ENCODE measurements around the gene SLC1A5. TPM values are rescaled to one million over a fixed set of nuclear protein-coding genes. Genes with fewer than 3 reads are reported as not detected.

Gene SLC1A5
- total and polyA plus RNA-seq, 3 donors from 2014 or later: 58.1 to 91.0 (median 69.9) TPM

DNA sequence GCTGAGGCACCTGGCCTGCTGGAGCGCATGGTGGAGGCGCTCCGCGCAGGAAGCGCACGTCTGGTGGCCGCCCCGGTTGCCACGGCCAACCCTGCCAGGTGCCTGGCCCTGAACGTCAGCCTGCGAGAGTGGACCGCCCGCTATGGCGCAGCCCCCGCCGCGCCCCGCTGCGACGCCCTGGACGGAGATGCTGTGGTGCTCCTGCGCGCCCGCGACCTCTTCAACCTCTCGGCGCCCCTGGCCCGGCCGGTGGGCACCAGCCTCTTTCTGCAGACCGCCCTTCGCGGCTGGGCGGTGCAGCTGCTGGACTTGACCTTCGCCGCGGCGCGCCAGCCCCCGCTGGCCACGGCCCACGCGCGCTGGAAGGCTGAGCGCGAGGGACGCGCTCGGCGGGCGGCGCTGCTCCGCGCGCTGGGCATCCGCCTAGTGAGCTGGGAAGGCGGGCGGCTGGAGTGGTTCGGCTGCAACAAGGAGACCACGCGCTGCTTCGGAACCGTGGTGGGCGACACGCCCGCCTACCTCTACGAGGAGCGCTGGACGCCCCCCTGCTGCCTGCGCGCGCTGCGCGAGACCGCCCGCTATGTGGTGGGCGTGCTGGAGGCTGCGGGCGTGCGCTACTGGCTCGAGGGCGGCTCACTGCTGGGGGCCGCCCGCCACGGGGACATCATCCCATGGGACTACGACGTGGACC is 32.4 kb downstream of the SLC1A5 start:
- no peak for TF ChIP-seq POLR2A (IDR thresholded peaks at IDR 0.05)
- TF ChIP-seq, protein P1, sequence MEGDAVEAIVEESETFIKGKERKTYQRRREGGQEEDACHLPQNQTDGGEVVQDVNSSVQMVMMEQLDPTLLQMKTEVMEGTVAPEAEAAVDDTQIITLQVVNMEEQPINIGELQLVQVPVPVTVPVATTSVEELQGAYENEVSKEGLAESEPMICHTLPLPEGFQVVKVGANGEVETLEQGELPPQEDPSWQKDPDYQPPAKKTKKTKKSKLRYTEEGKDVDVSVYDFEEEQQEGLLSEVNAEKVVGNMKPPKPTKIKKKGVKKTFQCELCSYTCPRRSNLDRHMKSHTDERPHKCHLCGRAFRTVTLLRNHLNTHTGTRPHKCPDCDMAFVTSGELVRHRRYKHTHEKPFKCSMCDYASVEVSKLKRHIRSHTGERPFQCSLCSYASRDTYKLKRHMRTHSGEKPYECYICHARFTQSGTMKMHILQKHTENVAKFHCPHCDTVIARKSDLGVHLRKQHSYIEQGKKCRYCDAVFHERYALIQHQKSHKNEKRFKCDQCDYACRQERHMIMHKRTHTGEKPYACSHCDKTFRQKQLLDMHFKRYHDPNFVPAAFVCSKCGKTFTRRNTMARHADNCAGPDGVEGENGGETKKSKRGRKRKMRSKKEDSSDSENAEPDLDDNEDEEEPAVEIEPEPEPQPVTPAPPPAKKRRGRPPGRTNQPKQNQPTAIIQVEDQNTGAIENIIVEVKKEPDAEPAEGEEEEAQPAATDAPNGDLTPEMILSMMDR (IDR thresholded peaks at IDR 0.05): no peak
- Histone ChIP-seq H3K9me3 (no peaks in the 10 kb centered on the region), H3K36me3 (ENCODE audit: low read depth, missing control alignments) (no peaks in the 10 kb centered on the region), H3K27me3 (no peaks in the 10 kb centered on the region), H3K4me1 (peaks cover 3% of the 10 kb centered on the region), H3K27ac (no peak overlapping the region), H3K4me3 (peak overlapping the region; percentile 12 to 30)
- WGBS, 2 donors: 73 to 77% methylated on average over 48 to 60 of the region's 86 CpGs
- intact Hi-C loops (cut with DNase I; ENCODE audit: low total_unique reads): loop anchor here (5.0 to 10.0 kb wide), 2 partner anchors 86 to 239 kb away; no protein-coding TSS in a partner anchor
- DNase-seq: no peak

DNA sequence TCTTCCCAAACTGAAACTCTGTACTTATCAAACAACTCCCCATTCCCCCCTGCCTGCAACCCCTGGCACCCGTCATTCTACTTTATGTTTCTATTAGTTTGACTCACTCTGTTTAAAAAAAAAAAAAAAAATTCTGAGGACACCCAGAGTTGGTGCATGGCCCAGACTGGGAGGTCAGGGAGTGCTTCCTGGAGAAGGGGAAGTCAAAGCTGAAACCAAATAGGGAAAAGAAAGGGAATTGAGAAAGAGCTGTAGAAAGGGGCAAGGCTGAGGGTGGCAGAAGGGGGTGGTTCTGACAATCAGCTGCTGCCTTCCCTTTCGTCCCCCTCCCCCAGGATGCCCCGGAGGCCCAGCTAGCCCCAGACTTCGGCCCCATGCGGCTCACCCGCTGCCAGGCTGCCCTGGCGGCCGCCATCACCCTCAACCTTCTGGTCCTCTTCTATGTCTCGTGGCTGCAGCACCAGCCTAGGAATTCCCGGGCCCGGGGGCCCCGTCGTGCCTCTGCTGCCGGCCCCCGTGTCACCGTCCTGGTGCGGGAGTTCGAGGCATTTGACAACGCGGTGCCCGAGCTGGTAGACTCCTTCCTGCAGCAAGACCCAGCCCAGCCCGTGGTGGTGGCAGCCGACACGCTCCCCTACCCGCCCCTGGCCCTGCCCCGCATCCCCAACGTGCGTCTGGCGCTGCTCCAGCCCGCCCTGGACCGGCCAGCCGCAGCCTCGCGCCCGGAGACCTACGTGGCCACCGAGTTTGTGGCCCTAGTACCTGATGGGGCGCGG is 33.1 kb downstream of the SLC1A5 start:
- peaks cover 3% of the 10 kb centered on the region for H3K4me1 ChIP-seq
- no peaks in the 10 kb centered on the region for H3K9me3 ChIP-seq
- H3K36me3 ChIP-seq (ENCODE audit: low read depth, missing control alignments): no peaks in the 10 kb centered on the region
- 54 to 76% methylated on average over 33 to 36 of the region's 39 CpGs for WGBS, 2 donors
- H3K27ac ChIP-seq: no peak overlapping the region
- peak overlapping the region; percentile 12 to 30 for H3K4me3 ChIP-seq
- H3K27me3 ChIP-seq: no peaks in the 10 kb centered on the region
- DNase-seq: no peak
- intact Hi-C loops (cut with DNase I; ENCODE audit: low total_unique reads): loop anchor here (5.0 to 10.0 kb wide), 2 partner anchors 87 to 240 kb away; no protein-coding TSS in a partner anchor
- TF ChIP-seq, protein P1 (IDR thresholded peaks at IDR 0.05): no peak
- TF ChIP-seq POLR2A (IDR thresholded peaks at IDR 0.05): no peak

DNA sequence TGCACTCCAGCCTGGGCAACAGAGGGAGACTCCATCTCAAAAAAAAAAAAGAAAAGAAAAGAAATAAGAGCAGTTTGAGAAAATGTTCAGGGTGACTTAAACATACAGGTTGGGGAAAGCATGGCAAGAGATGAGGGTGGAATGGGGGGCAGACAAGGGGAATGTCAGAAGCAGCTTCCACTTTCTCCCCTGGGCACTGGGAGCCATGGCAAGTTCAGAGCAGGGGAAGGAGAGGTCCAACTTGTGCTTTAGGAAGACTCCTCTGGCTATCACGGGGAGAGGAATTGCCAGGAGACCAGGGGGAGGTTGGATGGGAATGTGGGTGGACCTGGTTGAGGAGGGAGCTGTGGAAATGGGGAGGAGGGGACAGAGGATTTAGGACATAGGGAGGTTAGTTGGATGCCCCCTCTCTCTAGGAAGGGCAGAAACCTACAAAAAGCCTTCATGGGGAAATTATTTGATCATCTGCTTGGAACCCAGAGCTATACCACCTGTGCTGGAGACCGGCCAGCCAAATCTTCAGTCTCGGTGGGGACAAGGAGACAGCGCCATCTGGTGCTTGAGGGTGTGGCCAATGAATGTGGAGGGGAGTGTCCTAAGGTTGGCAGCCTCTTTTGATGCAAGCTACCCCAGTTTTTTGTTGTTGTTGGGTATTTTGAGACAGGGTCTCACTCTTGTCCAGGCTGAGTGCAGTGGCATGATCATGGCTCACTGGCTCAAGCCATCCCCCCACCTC is 34.8 kb downstream of the SLC1A5 start:
- Histone ChIP-seq H3K9me3 (no peaks in the 10 kb centered on the region), H3K36me3 (ENCODE audit: low read depth, missing control alignments) (no peaks in the 10 kb centered on the region), H3K27ac (no peak overlapping the region), H3K4me1 (peaks cover 3% of the 10 kb centered on the region), H3K27me3 (no peaks in the 10 kb centered on the region), H3K4me3 (no peak overlapping the region)
- 36% methylated on average over 4 of the region's 4 CpGs for WGBS, 2 donors
- intact Hi-C loops (cut with DNase I; ENCODE audit: low total_unique reads): loop anchor here (10.0 kb wide), 1 partner anchor 241 kb away; no protein-coding TSS in a partner anchor
- no peak for TF ChIP-seq POLR2A (IDR thresholded peaks at IDR 0.05)
- TF ChIP-seq, protein P1 (IDR thresholded peaks at IDR 0.05): peak; percentile 15 to 43 (median 40)
- peak; percentile 68 for DNase-seq

DNA sequence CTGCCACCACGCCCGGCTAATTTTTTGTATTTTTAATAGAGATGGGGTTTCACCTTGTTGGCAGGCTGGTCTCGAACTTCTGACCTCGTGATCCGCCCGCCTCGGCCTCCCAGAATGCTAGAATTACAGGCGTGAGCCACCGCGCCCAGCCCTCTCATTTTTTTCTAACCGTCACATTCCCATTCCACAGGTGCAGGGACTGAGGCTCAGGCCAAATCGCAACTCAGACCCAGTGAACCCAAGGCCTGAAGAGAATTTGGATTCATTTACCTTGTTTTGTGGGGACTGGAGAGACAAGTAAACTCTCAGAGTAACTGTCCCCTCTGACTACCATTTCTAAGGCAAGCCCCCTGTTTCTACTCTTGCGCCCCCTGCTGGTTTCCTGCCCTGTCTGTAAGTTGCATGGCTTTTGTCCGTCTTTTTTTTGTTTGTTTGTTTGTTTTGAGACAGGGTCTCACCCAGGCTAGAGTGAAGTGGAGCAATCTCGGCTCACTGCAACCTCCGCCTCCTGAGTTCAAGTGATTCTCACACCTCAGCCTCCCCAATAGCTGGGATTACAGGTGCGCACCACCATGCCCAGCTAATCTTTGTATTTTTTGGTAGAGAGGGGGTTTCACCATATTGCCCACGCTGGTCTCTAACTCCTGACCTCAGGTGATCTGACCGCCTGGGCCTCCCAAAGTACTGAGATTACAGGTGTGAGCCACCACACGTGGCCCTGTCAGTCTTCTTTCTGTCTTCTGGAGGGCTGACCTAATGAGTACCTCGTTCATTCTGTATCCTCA is 39.9 kb downstream of the SLC1A5 start:
- Histone ChIP-seq H3K27ac (no peak overlapping the region), H3K9me3 (no peaks in the 10 kb centered on the region), H3K27me3 (no peaks in the 10 kb centered on the region), H3K4me1 (peaks cover 21% of the 10 kb centered on the region), H3K4me3 (no peak overlapping the region), H3K36me3 (ENCODE audit: low read depth, missing control alignments) (no peaks in the 10 kb centered on the region)
- no peak for TF ChIP-seq POLR2A (IDR thresholded peaks at IDR 0.05)
- TF ChIP-seq, protein P1 (IDR thresholded peaks at IDR 0.05): peak; percentile 36 to 76 (median 61)
- intact Hi-C loops (cut with DNase I; ENCODE audit: low total_unique reads): no loop called here
- WGBS, 2 donors: 87 to 89% methylated on average over 21 of the region's 21 CpGs
- DNase-seq: peak; percentile 88

Measured in testis (tissue), 3 donors.